IMR-90 (cell line): Measurements from ENCODE around the gene ACAD11. TPM values are rescaled to one million over a fixed set of nuclear protein-coding genes. Genes with fewer than 3 reads are reported as not detected.

Experiments used
- ATAC-seq: fragments of 200-7000 bp; cut with Tn5 transposase; 2 replicates; pipeline ENCODE4 v1.9.1; 2020; ENCODE audit warnings: low read depth, mild to moderate bottlenecking, moderate library complexity
- BruUV-seq: library from RNA; stranded (reverse); fragments of 400-500 nt; replicated peaks from 2 replicates; lab custom pipeline; 2021; lab: Mats Ljungman, UMichigan
- CTCF ChIA-PET: fragments of 300-600 bp; formaldehyde crosslinking; extraction: SDS; loops from one replicate; lab custom pipeline; 2021; ENCODE audit warnings: antibody characterized with exemption; lab: Yijun Ruan, JAX
- POLR2A ChIA-PET: fragments of 300-600 bp; sonication (Branson Sonifier 250); formaldehyde crosslinking; loops from one replicate; lab custom pipeline; 2022; ENCODE audit warnings: antibody characterized with exemption; ENCODE audit not compliant: unreplicated experiment; lab: Charles Lee
- DNase-seq: peaks from one replicate; pipeline ENCODE4 v3.0.0; 2013
- H2AFZ ChIP-seq: replicated peaks from 2 replicates; pipeline ENCODE3; 2013; ENCODE audit warnings: low read length, mild to moderate bottlenecking; ENCODE audit not compliant: poor library complexity
- H2AK5ac ChIP-seq: 2 replicates; pipeline ENCODE4 v1.6.1; 2013; ENCODE audit warnings: low read depth, low read length, inconsistent platforms
- H2AK9ac ChIP-seq: replicated peaks from 2 replicates; pipeline ENCODE3; 2013; ENCODE audit warnings: mild to moderate bottlenecking, low read depth, low read length, moderate library complexity; ENCODE audit not compliant: poor library complexity
- H2BK120ac ChIP-seq: 2 replicates; pipeline ENCODE4 v1.6.1; 2013; ENCODE audit warnings: low read depth, low read length, inconsistent platforms
- H2BK15ac ChIP-seq: 3 replicates; pipeline ENCODE4 v1.6.1; 2013; ENCODE audit warnings: low read depth, low read length, inconsistent platforms
- H2BK20ac ChIP-seq: 2 replicates; pipeline ENCODE4 v1.6.1; 2013; ENCODE audit warnings: low read depth, mild to moderate bottlenecking, inconsistent platforms, low read length, moderate library complexity
- H2BK5ac ChIP-seq: 2 replicates; pipeline ENCODE4 v1.6.1; 2013; ENCODE audit warnings: mild to moderate bottlenecking, low read depth, low read length, inconsistent platforms; ENCODE audit not compliant: poor library complexity, severe bottlenecking
- H3K14ac ChIP-seq: replicated peaks from 2 replicates; pipeline ENCODE4 v1.6.1; 2013; ENCODE audit warnings: low read depth, low read length, inconsistent platforms
- H3K18ac ChIP-seq: 2 replicates; pipeline ENCODE4 v1.6.1; 2013; ENCODE audit warnings: low read depth, low read length, control low read depth
- H3K23ac ChIP-seq: 2 replicates; pipeline ENCODE4 v1.6.1; 2013; ENCODE audit warnings: low read depth, low read length, inconsistent platforms
- H3K27ac ChIP-seq: 2 replicates; pipeline ENCODE4 v1.5.1; 2013; ENCODE audit warnings: mild to moderate bottlenecking, control low read depth, low read length; ENCODE audit not compliant: insufficient read depth
- H3K27me3 ChIP-seq: 2 replicates; pipeline ENCODE4 v1.6.1; 2013; ENCODE audit warnings: low read length; ENCODE audit not compliant: control insufficient read depth, insufficient read depth
- H3K36me3 ChIP-seq: 2 replicates; pipeline ENCODE4 v1.6.1; 2013; ENCODE audit warnings: low read length, mixed read lengths; ENCODE audit not compliant: control insufficient read depth, insufficient read depth
- H3K4ac ChIP-seq: 2 replicates; pipeline ENCODE4 v1.6.1; 2013; ENCODE audit warnings: low read depth, low read length, inconsistent platforms
- H3K4me1 ChIP-seq: 2 replicates; pipeline ENCODE4 v1.6.1; 2013; ENCODE audit warnings: low read length, mixed read lengths; ENCODE audit not compliant: control insufficient read depth, insufficient read depth
- H3K4me2 ChIP-seq: 2 replicates; pipeline ENCODE4 v1.6.1; 2013; ENCODE audit warnings: low read depth, mild to moderate bottlenecking, control low read depth, low read length, moderate library complexity
- H3K4me3 ChIP-seq: 2 replicates; pipeline ENCODE4 v1.5.1; 2013; ENCODE audit warnings: low read depth, mild to moderate bottlenecking, control low read depth, low read length, moderate library complexity; ENCODE audit not compliant: insufficient read depth
- H3K56ac ChIP-seq: 2 replicates; pipeline ENCODE4 v1.6.1; 2013; ENCODE audit warnings: low read length, inconsistent platforms; ENCODE audit not compliant: insufficient read depth; ENCODE audit errors: extremely low read depth
- H3K79me1 ChIP-seq, 2 experiments: 2 replicates each; pipeline ENCODE4 v1.6.1; 2013; ENCODE audit warnings: low read length in 2 of 2, inconsistent platforms in 1 of 2, low read depth in 1 of 2
- H3K9ac ChIP-seq: 2 replicates; pipeline ENCODE4 v1.6.1; 2013; ENCODE audit warnings: low read depth, low read length, control low read depth
- H3K9me1 ChIP-seq: 2 replicates; pipeline ENCODE4 v1.6.1; 2013; ENCODE audit warnings: low read length, inconsistent platforms; ENCODE audit not compliant: insufficient read depth
- H3K9me3 ChIP-seq: 2 replicates; pipeline ENCODE4 v1.6.1; 2013; ENCODE audit warnings: low read length; ENCODE audit not compliant: control insufficient read depth, insufficient read depth
- H4K20me1 ChIP-seq: 2 replicates; pipeline ENCODE4 v1.6.1; 2013; ENCODE audit warnings: low read length, inconsistent platforms; ENCODE audit not compliant: insufficient read depth
- H4K5ac ChIP-seq: 2 replicates; pipeline ENCODE4 v1.6.1; 2013; ENCODE audit warnings: mild to moderate bottlenecking, low read depth, low read length, control low read depth
- H4K8ac ChIP-seq, 2 experiments: 2 replicates each; pipeline ENCODE4 v1.6.1; 2013; ENCODE audit warnings: low read depth in 2 of 2, low read length in 2 of 2, control low read depth in 1 of 2, inconsistent platforms in 1 of 2
- H4K91ac ChIP-seq: 2 replicates; pipeline ENCODE4 v1.6.1; 2013; ENCODE audit warnings: low read depth, low read length, inconsistent platforms; ENCODE audit not compliant: insufficient read depth
- BHLHE40 ChIP-seq: fragments of 150-350 bp; IDR thresholded peaks from 2 replicates; pipeline ENCODE4 v1.6.1; 2016; ENCODE audit warnings: mild to moderate bottlenecking, low read depth, low read length
- ELK1 ChIP-seq: fragments of 150-350 bp; IDR thresholded peaks from 2 replicates; pipeline ENCODE4 v1.6.1; 2016; ENCODE audit warnings: low read depth, mild to moderate bottlenecking, low read length, moderate library complexity, borderline replicate concordance
- FOS ChIP-seq: fragments of 150-350 bp; IDR thresholded peaks from 2 replicates; pipeline ENCODE4 v1.6.1; 2016; ENCODE audit warnings: low read depth, low read length
- MAFK ChIP-seq: IDR thresholded peaks from 2 replicates; pipeline ENCODE4 v1.6.1; 2012; ENCODE audit warnings: low read depth, low read length, improper control_type of control experiment
- POLR2A ChIP-seq: IDR thresholded peaks from 2 replicates; pipeline ENCODE4 v1.6.1; 2012; ENCODE audit warnings: mild to moderate bottlenecking, low read depth, low read length
- WGBS, 2 experiments: methylation state at CpG; one replicate each; pipeline versions ENCODE4 v1.1.5 to v1.1.7; 2013; ENCODE audit warnings: missing lambda C conversion rate in 2 of 2; ENCODE audit not compliant: insufficient read length in 1 of 2; ENCODE audit errors: extremely low coverage in 2 of 2; 5-methylcytosine and 5-hydroxymethylcytosine counted together
- dilution Hi-C: fragments of 300-500 bp; cut with HindIII; formaldehyde crosslinking; loops from one replicate; pipeline ENCODE4 v1.14.3; 2018; ENCODE audit warnings: low sequenced_read_pairs; ENCODE audit not compliant: unreplicated experiment
- in situ Hi-C: fragments of 300-500 bp; cut with MboI; formaldehyde crosslinking; loops from 3 replicates; pipeline ENCODE4 v1.14.3; 2019; ENCODE audit warnings: low sequenced_read_pairs, inconsistent platforms, mixed read lengths
- intact Hi-C: fragments of 100-400 bp; cut with micrococcal nuclease; formaldehyde crosslinking; loops from 2 replicates; pipeline ENCODE4 v1.10.0; 2022
- polyA plus RNA-seq, 3 experiments: library from polyadenylated mRNA; depleted of rRNA; stranded (reverse); fragments of >200 nt; gene quantifications; 2 replicates each; pipeline ENCODE4 v1.2.3, GENCODE V29; 2012; ENCODE audit warnings: low replicate concordance in 1 of 3
- total RNA-seq: library from RNA; depleted of rRNA; stranded (reverse); fragments of >200 nt; gene quantifications from 2 replicates; pipeline ENCODE4 v1.2.3, GENCODE V29; 2012
- TF ChIP-seq, protein P1 (sequence below): conservative IDR thresholded peaks from 2 replicates; pipeline ENCODE4 v1.5.1; 2012; ENCODE audit warnings: mild to moderate bottlenecking, low read depth, low read length, improper control_type of control experiment

ACAD11 gene
- total and polyA plus RNA-seq, 2 of the 4 experiments (the other 2 are of a cell fraction) = 16.0 to 18.8 TPM

- Histone ChIP-seq H4K91ac (no peak overlapping the region), H3K56ac (no peak overlapping the region), H3K4me2 (no peak overlapping the region), H3K23ac (no peak overlapping the region), H2BK15ac (no peak overlapping the region), H3K4me1 (no peaks in the 10 kb centered on the region; the same call in 1 of the 2 replicates), H3K14ac (no peak overlapping the region), H3K4me3 (no peak overlapping the region), H2AK9ac (no peak overlapping the region), H3K9ac (no peak overlapping the region), H3K79me1 (no peaks in the 10 kb centered on the region), H3K18ac (no peak overlapping the region), H2BK5ac (no peak overlapping the region), H2BK120ac (no peak overlapping the region), H3K27me3 (no peaks in the 10 kb centered on the region), H2BK20ac (no peak overlapping the region), H3K9me3 (no peaks in the 10 kb centered on the region), H4K8ac (no peak overlapping the region), H3K27ac (no peak overlapping the region), H3K36me3 (0 out of 2 replicates have a peak, but pooled peaks cover 2% of the 10 kb centered on the region), H3K9me1 (no peaks in the 10 kb centered on the region), H2AK5ac (no peak overlapping the region), H4K5ac (no peak overlapping the region), H4K20me1 (no peaks in the 10 kb centered on the region), H2AFZ (no peak overlapping the region), H3K4ac (no peak overlapping the region)
- POLR2A ChIA-PET = no interaction called here
- ATAC-seq = no peak
- TF ChIP-seq ELK1 = no peak
- TF ChIP-seq MAFK = no peak
- TF ChIP-seq, protein P1, sequence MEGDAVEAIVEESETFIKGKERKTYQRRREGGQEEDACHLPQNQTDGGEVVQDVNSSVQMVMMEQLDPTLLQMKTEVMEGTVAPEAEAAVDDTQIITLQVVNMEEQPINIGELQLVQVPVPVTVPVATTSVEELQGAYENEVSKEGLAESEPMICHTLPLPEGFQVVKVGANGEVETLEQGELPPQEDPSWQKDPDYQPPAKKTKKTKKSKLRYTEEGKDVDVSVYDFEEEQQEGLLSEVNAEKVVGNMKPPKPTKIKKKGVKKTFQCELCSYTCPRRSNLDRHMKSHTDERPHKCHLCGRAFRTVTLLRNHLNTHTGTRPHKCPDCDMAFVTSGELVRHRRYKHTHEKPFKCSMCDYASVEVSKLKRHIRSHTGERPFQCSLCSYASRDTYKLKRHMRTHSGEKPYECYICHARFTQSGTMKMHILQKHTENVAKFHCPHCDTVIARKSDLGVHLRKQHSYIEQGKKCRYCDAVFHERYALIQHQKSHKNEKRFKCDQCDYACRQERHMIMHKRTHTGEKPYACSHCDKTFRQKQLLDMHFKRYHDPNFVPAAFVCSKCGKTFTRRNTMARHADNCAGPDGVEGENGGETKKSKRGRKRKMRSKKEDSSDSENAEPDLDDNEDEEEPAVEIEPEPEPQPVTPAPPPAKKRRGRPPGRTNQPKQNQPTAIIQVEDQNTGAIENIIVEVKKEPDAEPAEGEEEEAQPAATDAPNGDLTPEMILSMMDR = no peak
- no peak for TF ChIP-seq BHLHE40
- no peak for TF ChIP-seq FOS
- TF ChIP-seq POLR2A = no peak
- CTCF ChIA-PET = no interaction called here
- in situ Hi-C loops = no loop called here
- no TSS peak for BruUV-seq
- intact Hi-C loops = no loop called here
- dilution Hi-C loops = no loop called here
- WGBS, 2 experiments = no CpG with 5 or more reads among the region's 2 CpGs
- no peak for DNase-seq
These were observed 91.2 kb downstream of the ACAD11 start for GRCh38 chr3:132568422-132568821.
